Gastrocnemius medialis (tissue), 4 donors: ENCODE data around the gene NRG2. TPM values are rescaled to one million over a fixed set of nuclear protein-coding genes. Genes with fewer than 3 reads are reported as not detected.

ENCODE experiments used
- ATAC-seq, 2 donors: fragments of 150-250 bp; one replicate each; pipeline ENCODE4 v1.9.1; 2016
- DNase-seq, 2 donors: peaks; one replicate each; pipeline ENCODE4 v3.0.0-alpha.2; 2019
- H3K27ac ChIP-seq, 4 donors: fragments of 200-600 bp; sonication (generic); 1 replicate in 1 of 4; 2 replicates in 3 of 4; pipeline ENCODE4 v1.5.1; 2016 to 2018; ENCODE audit warnings: mild to moderate bottlenecking in 2 of 4, moderate library complexity in 1 of 4
- H3K27me3 ChIP-seq, 3 donors: fragments of 200-600 bp; sonication (generic) in 2 of 3; 1 replicate in 1 of 3; 2 replicates in 2 of 3; pipeline versions ENCODE4 v1.5.1 to v1.6.0; 2016 to 2019; ENCODE audit warnings: mild to moderate bottlenecking in 1 of 3, moderate library complexity in 1 of 3
- H3K36me3 ChIP-seq, 2 donors: fragments of 200-600 bp; sonication (generic) in 1 of 2; one replicate each; pipeline ENCODE4 v1.5.1; 2017 to 2018
- H3K4me1 ChIP-seq, 2 donors: fragments of 200-600 bp; sonication (generic) in 1 of 2; one replicate each; pipeline ENCODE4 v1.5.1; 2016 to 2017; ENCODE audit warnings: mild to moderate bottlenecking in 2 of 2
- H3K4me3 ChIP-seq, 4 donors: fragments of 200-600 bp; sonication (generic) in 3 of 4; 1 replicate in 1 of 4; 2 replicates in 3 of 4; pipeline ENCODE4 v1.5.1; 2016 to 2019; ENCODE audit warnings: mild to moderate bottlenecking in 2 of 4
- H3K9me3 ChIP-seq, 3 donors: fragments of 200-600 bp; sonication (generic) in 2 of 3; 1 replicate in 1 of 3; 2 replicates in 2 of 3; pipeline ENCODE4 v1.5.1; 2016 to 2019
- CTCF ChIP-seq, 5 experiments: fragments of 450-650 bp in 3 of 5; fragments of 200-600 bp in 2 of 5; sonication (generic) in 2 of 5; IDR thresholded peaks in 4 of 5; conservative IDR thresholded peaks in 1 of 5; 1 replicate in 4 of 5; 2 replicates in 1 of 5; pipeline ENCODE4 v1.5.1; 2016 to 2019; ENCODE audit warnings: antibody characterized with exemption in 5 of 5, mild to moderate bottlenecking in 3 of 5, moderate library complexity in 3 of 5
- POLR2A ChIP-seq, 2 donors: fragments of 450-650 bp; IDR thresholded peaks; one replicate each; pipeline ENCODE4 v1.6.1; 2017; ENCODE audit warnings: antibody characterized with exemption in 2 of 2, mild to moderate bottlenecking in 2 of 2, moderate library complexity in 2 of 2
- in situ Hi-C, 4 donors: fragments of 200-750 bp; cut with MboI; loops; one replicate each; pipeline versions ENCODE4 v1.15.0 to v1.8.0; 2017; ENCODE audit warnings: low sequenced_read_pairs in 4 of 4
- intact Hi-C: fragments of 100-400 bp; cut with DNase I; formaldehyde crosslinking; loops from one replicate; pipeline ENCODE4 v1.15.1; 2023; ENCODE audit warnings: low total_unique reads
- total RNA-seq, 4 donors: library from RNA; depleted of rRNA; stranded (reverse); fragments of >200 nt; gene quantifications; one replicate each; pipeline versions ENCODE4 v1.1.0 to v1.2.3, GENCODE V29; 2016

The NRG2 gene
- total RNA-seq, 4 donors from 2014 or later = 10.3 to 28.8 (median 20.0) TPM

GRCh38 chr5:139966856-139967255, 76.2 kb downstream of the NRG2 start:
- H3K27ac ChIP-seq = no peak overlapping the region
- ATAC-seq (no peak), DNase-seq (no peak)
- in situ Hi-C loops (loop anchor here in 3 of 4 donors (5.0 to 25.0 kb wide), 4 partner anchors 105 to 180 kb away; partner anchors contain the start of gene PSD2 (in 1 of the 3)), intact Hi-C loops (loop anchor here (5.0 kb wide), 2 partner anchors 85 to 105 kb away; no protein-coding TSS in a partner anchor)
- H3K4me3 ChIP-seq = no peak overlapping the region
- TF ChIP-seq POLR2A (IDR thresholded peaks at IDR 0.05) = no peak
- no peak for TF ChIP-seq CTCF (IDR thresholded peaks at IDR 0.05 in 4 of 5, conservative IDR thresholded peaks at IDR 0.05 in 1 of 5)
- H3K27me3 ChIP-seq = no peaks in the 10 kb centered on the region
- peaks cover 44 to 61% of the 10 kb centered on the region in 2 donors for H3K4me1 ChIP-seq
- H3K36me3 ChIP-seq = no peaks in the 10 kb centered on the region
- no peaks in the 10 kb centered on the region for H3K9me3 ChIP-seq

GRCh38 chr5:139964994-139965565, 78.0 kb downstream of the NRG2 start:
- intact Hi-C loops = loop anchor here (5.0 kb wide), 2 partner anchors 83 to 103 kb away; no protein-coding TSS in a partner anchor
- H3K4me1 ChIP-seq = peaks cover 37 to 45% of the 10 kb centered on the region in 2 donors
- H3K36me3 ChIP-seq = no peaks in the 10 kb centered on the region
- no peak overlapping the region for H3K27ac ChIP-seq
- H3K27me3 ChIP-seq = no peaks in the 10 kb centered on the region
- ATAC-seq (no peak), DNase-seq (no peak)
- TF ChIP-seq POLR2A (IDR thresholded peaks at IDR 0.05) = no peak
- TF ChIP-seq CTCF (IDR thresholded peaks at IDR 0.05 in 4 of 5, conservative IDR thresholded peaks at IDR 0.05 in 1 of 5) = no peak
- no peaks in the 10 kb centered on the region for H3K9me3 ChIP-seq
- H3K4me3 ChIP-seq = no peak overlapping the region
- in situ Hi-C loops = loop anchor here in 3 of 4 donors (5.0 to 25.0 kb wide), 4 partner anchors 103 to 178 kb away; partner anchors contain the start of gene PSD2 (in 1 of the 3)

GRCh38 chr5:139964266-139964993, 78.7 kb downstream of the NRG2 start:
- intact Hi-C loops = no loop called here
- no peak overlapping the region for H3K4me3 ChIP-seq
- peaks cover 30 to 39% of the 10 kb centered on the region in 2 donors for H3K4me1 ChIP-seq
- in situ Hi-C loops = loop anchor here in 2 of 4 donors (10.0 to 25.0 kb wide), 2 partner anchors 102 to 170 kb away; partner anchors contain the start of gene PSD2 (in 1 of the 2)
- ATAC-seq (no peak), DNase-seq (no peak)
- no peaks in the 10 kb centered on the region for H3K9me3 ChIP-seq
- no peak overlapping the region for H3K27ac ChIP-seq
- H3K36me3 ChIP-seq = no peaks in the 10 kb centered on the region
- no peaks in the 10 kb centered on the region for H3K27me3 ChIP-seq
- TF ChIP-seq CTCF (IDR thresholded peaks at IDR 0.05 in 4 of 5, conservative IDR thresholded peaks at IDR 0.05 in 1 of 5) (no peak), POLR2A (IDR thresholded peaks at IDR 0.05) (no peak)

GRCh38 chr5:139962445-139962844, 80.7 kb downstream of the NRG2 start:
- Histone ChIP-seq H3K4me1 (peaks cover 16 to 22% of the 10 kb centered on the region in 2 donors), H3K36me3 (no peaks in the 10 kb centered on the region), H3K27ac (no peak overlapping the region), H3K27me3 (no peaks in the 10 kb centered on the region), H3K4me3 (no peak overlapping the region), H3K9me3 (no peaks in the 10 kb centered on the region)
- intact Hi-C loops (no loop called here), in situ Hi-C loops (loop anchor here in 2 of 4 donors (10.0 to 25.0 kb wide), 2 partner anchors 100 to 168 kb away; partner anchors contain the start of gene PSD2 (in 1 of the 2))
- no peak for ATAC-seq
- no peak for DNase-seq
- TF ChIP-seq POLR2A (IDR thresholded peaks at IDR 0.05) (no peak), CTCF (IDR thresholded peaks at IDR 0.05 in 4 of 5, conservative IDR thresholded peaks at IDR 0.05 in 1 of 5) (no peak)
